ENCODE data around the gene REV3L. TPM values are rescaled to one million over a fixed set of nuclear protein-coding genes. Genes with fewer than 3 reads are reported as not detected.

Gene REV3L
- total and polyA plus RNA-seq, 2 of the 8 experiments (the other 6 are each of a cell fraction or from before 2014, with no cell fraction given): 2.1 to 6.6 TPM

- no peaks in the 10 kb centered on the region for H3K36me3 ChIP-seq (ENCODE audit: control insufficient read depth in 2 of 4, insufficient read depth in 4 of 4, low read length in 3 of 4)
- no peak for FAIRE-seq
- no peak for TF ChIP-seq BCL11A (IDR thresholded peaks at IDR 0.05; ENCODE audit: low read depth in 2 of 2, low read length in 2 of 2)
- TF ChIP-seq KDM1A (IDR thresholded peaks at IDR 0.05; ENCODE audit: borderline replicate concordance, low read length): no peak
- no peak for TF ChIP-seq SP4 (IDR thresholded peaks at IDR 0.05; ENCODE audit: low read length)
- TF ChIP-seq, protein P1, sequence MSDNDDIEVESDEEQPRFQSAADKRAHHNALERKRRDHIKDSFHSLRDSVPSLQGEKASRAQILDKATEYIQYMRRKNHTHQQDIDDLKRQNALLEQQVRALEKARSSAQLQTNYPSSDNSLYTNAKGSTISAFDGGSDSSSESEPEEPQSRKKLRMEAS (IDR thresholded peaks at IDR 0.05): no peak
- no peak for TF ChIP-seq CBX5 (IDR thresholded peaks at IDR 0.05; ENCODE audit: low read depth, low read length)
- TF ChIP-seq, protein P2, sequence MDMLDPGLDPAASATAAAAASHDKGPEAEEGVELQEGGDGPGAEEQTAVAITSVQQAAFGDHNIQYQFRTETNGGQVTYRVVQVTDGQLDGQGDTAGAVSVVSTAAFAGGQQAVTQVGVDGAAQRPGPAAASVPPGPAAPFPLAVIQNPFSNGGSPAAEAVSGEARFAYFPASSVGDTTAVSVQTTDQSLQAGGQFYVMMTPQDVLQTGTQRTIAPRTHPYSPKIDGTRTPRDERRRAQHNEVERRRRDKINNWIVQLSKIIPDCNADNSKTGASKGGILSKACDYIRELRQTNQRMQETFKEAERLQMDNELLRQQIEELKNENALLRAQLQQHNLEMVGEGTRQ (IDR thresholded peaks at IDR 0.05; ENCODE audit: low read length): no peak
These were observed 41.7 kb upstream of the REV3L start for GRCh38 chr6:111524735-111525134.

More at GRCh38 chr6:111524735-111525134, 41.7 kb upstream of the REV3L start:
- POLR2A ChIA-PET (ENCODE audit: partially characterized antibody): interaction anchor here (0.7 to 1.8 kb wide), 4 partner anchors 10 to 40 kb away, joined by 3 to 5 read pairs (median 4); no protein-coding TSS in a partner anchor
- CTCF ChIA-PET (ENCODE audit: partially characterized antibody): interaction anchor here (0.9 to 2.2 kb wide), 5 partner anchors 10 to 118 kb away, joined by 3 to 6 read pairs (median 5); no protein-coding TSS in a partner anchor
- H2BK12ac ChIP-seq (ENCODE audit: low read depth, low read length): no peak overlapping the region
- peaks cover 0 to 6% (median 4%) of the 10 kb centered on the region in 4 experiments; a peak in 4 of 7 replicates for H3K4me1 ChIP-seq (replicated peaks in 1 of 4; ENCODE audit: control insufficient read depth in 3 of 4, insufficient read depth in 4 of 4, low read length in 3 of 4)
- no peaks in the 10 kb centered on the region for H3K23me2 ChIP-seq (ENCODE audit: low read depth, low read length)
- H3K14ac ChIP-seq (ENCODE audit: insufficient read length): no peak overlapping the region
- no peak overlapping the region for H2AFZ ChIP-seq (ENCODE audit: low read length)
- H4K20me1 ChIP-seq (replicated peaks in 1 of 2; ENCODE audit: control insufficient read depth in 1 of 2, insufficient read depth in 2 of 2, low read length in 2 of 2): no peaks in the 10 kb centered on the region
- no peak overlapping the region for H4K8ac ChIP-seq (ENCODE audit: extremely low read depth, insufficient read depth, low read length)
- H3K23ac ChIP-seq (ENCODE audit: insufficient read length): no peak overlapping the region
- no peak overlapping the region for H2BK15ac ChIP-seq (ENCODE audit: low read length)
- H3K27me3 ChIP-seq (replicated peaks in 1 of 4; ENCODE audit: control insufficient read depth in 3 of 4, extremely low read depth in 1 of 4, insufficient read depth in 3 of 4, low read length in 3 of 4): no peaks in the 10 kb centered on the region
- H3K18ac ChIP-seq (ENCODE audit: extremely low read depth, low read length): no peak overlapping the region
- no peak overlapping the region for H3K4me3 ChIP-seq (ENCODE audit: extremely low read depth in 1 of 4, insufficient read depth in 2 of 4, low read depth in 3 of 4, low read length in 4 of 4)
- DNase-seq (ENCODE audit: low read depth in 1 of 2, low spot score in 2 of 2): no peak
- no peak overlapping the region for H3K4ac ChIP-seq (replicated peaks; ENCODE audit: insufficient read length, low read depth, low read length)
- H4K91ac ChIP-seq (replicated peaks; ENCODE audit: insufficient read length, low read length): no peak overlapping the region
- H2BK20ac ChIP-seq (ENCODE audit: low read length): no peak overlapping the region
- no peak overlapping the region for H3K9ac ChIP-seq (replicated peaks in 1 of 4; ENCODE audit: extremely low read depth in 1 of 4, low read depth in 3 of 4, low read length in 3 of 4)
- H3K79me2 ChIP-seq (ENCODE audit: control insufficient read depth in 1 of 2, insufficient read depth in 2 of 2, low read length in 2 of 2): peaks cover 0 to 4% of the 10 kb centered on the region in 2 experiments; a peak in 1 of 4 replicates
- no peak overlapping the region for H2BK120ac ChIP-seq (replicated peaks; ENCODE audit: low read depth, low read length)
- no peak overlapping the region for H2AK5ac ChIP-seq (ENCODE audit: low read depth, low read length)
- no peaks in the 10 kb centered on the region; the same call in 1 of the 2 replicates for H3K79me1 ChIP-seq (ENCODE audit: low read depth, low read length)
- no peak overlapping the region for H3K4me2 ChIP-seq (ENCODE audit: insufficient read depth in 1 of 2, low read depth in 2 of 2, low read length in 2 of 2)
- no peak overlapping the region for H3K56ac ChIP-seq (replicated peaks; ENCODE audit: insufficient read length, low read depth, low read length)
- H4K5ac ChIP-seq (ENCODE audit: insufficient read length, low read depth, low read length): no peak overlapping the region
- H3K9me3 ChIP-seq (ENCODE audit: insufficient read depth in 2 of 2, low read depth in 1 of 2, low read length in 1 of 2): no peaks in the 10 kb centered on the region
- no peak overlapping the region for H3K27ac ChIP-seq (ENCODE audit: low read depth, low read length)
- H2BK5ac ChIP-seq (ENCODE audit: low read depth, low read length): no peak overlapping the region

Data from H1 (cell line).